GM19351 (cell line): ENCODE results near the gene ENOSF1.
"Not testable (repeated sequence)": the region's sequence is repeated elsewhere in the genome, so short reads cannot be mapped to it uniquely, and the experiment has no call there.

Source experiments
- ATAC-seq: cut with Tn5 transposase; IDR thresholded peaks from one replicate; pipeline ENCODE4 v1.9.1; 2021; ENCODE audit warnings: mild to moderate bottlenecking, moderate library complexity; ENCODE audit not compliant: unreplicated experiment

Gene ENOSF1

GRCh38 chr18:708096-708495 lies 4.3 kb downstream of the ENOSF1 start:
- no peak for ATAC-seq

GRCh38 chr18:706405-706804 lies 6.0 kb downstream of the ENOSF1 start:
- no peak for ATAC-seq

- ATAC-seq: no peak
These were observed 9.0 kb downstream of the ENOSF1 start for GRCh38 chr18:703213-703967.

- ATAC-seq: no peak
These were observed 14.6 kb downstream of the ENOSF1 start for GRCh38 chr18:697800-698199.

GRCh38 chr18:697012-697411 lies 15.4 kb downstream of the ENOSF1 start:
- no peak for ATAC-seq

GRCh38 chr18:693466-694187 lies 18.8 kb downstream of the ENOSF1 start:
- ATAC-seq: no peak

GRCh38 chr18:692824-693223 lies 19.6 kb downstream of the ENOSF1 start:
- ATAC-seq: no peak

- no peak for ATAC-seq
These were observed 24.1 kb downstream of the ENOSF1 start for GRCh38 chr18:688323-688722.

GRCh38 chr18:686339-687111 lies 25.9 kb downstream of the ENOSF1 start:
- no peak for ATAC-seq

- ATAC-seq: no peak
These were observed 27.0 kb downstream of the ENOSF1 start for GRCh38 chr18:685438-685837.

GRCh38 chr18:683531-683930 lies 28.9 kb downstream of the ENOSF1 start:
- no peak for ATAC-seq

GRCh38 chr18:682833-683232 lies 29.6 kb downstream of the ENOSF1 start:
- ATAC-seq: no peak

- not testable (repeated sequence) for ATAC-seq
These were observed 30.0 kb downstream of the ENOSF1 start for GRCh38 chr18:682416-682815.

GRCh38 chr18:681985-682384 lies 30.4 kb downstream of the ENOSF1 start:
- ATAC-seq: no peak

- ATAC-seq: no peak
These were observed 32.0 kb downstream of the ENOSF1 start for GRCh38 chr18:680392-680791.

- ATAC-seq: no peak
These were observed 32.9 kb downstream of the ENOSF1 start for GRCh38 chr18:679516-679915.

GRCh38 chr18:678482-679182 lies 33.8 kb downstream of the ENOSF1 start:
- no peak for ATAC-seq

- no peak for ATAC-seq
These were observed 34.5 kb downstream of the ENOSF1 start for GRCh38 chr18:677951-678381.

GRCh38 chr18:677145-677544 lies 35.3 kb downstream of the ENOSF1 start:
- ATAC-seq: no peak

GRCh38 chr18:676736-677135 lies 35.7 kb downstream of the ENOSF1 start:
- ATAC-seq: no peak

GRCh38 chr18:676069-676468 lies 36.4 kb downstream of the ENOSF1 start:
- no peak for ATAC-seq
